NCI-H1105 (cell line): ENCODE results near the gene SORCS2.
A peak's percentile ranks its signal among the peaks of the same experiment; 100 is the strongest.

Experiments used
- DNase-seq: peaks from one replicate; lab custom pipeline; 2025; lab: John Stamatoyannopoulos, UW

Gene SORCS2

GRCh38 chr4:7267829-7268228, 75.5 kb downstream of the SORCS2 start:
- no peak for DNase-seq

DNA sequence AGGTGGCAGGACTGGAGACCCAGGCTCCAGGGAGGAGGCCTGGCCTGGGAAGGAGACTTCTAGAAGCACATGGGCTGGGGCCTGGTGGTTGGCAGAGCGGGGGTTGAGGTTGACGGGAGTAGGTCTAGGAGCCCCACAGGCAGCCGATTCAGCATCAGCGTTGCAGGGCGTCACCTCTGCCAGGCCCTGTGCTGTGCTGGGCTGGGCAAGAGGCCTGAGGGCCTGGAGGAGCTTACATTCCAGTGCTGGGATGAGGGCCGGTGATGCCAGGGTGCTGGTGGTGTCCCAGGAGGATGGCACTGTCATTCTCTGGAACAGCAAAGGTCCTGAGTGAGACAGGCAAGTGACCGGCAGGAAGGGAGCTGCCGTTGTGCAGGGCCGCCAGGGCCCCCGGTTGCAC, 76.6 kb downstream of the SORCS2 start:
- DNase-seq, result no peak

DNA sequence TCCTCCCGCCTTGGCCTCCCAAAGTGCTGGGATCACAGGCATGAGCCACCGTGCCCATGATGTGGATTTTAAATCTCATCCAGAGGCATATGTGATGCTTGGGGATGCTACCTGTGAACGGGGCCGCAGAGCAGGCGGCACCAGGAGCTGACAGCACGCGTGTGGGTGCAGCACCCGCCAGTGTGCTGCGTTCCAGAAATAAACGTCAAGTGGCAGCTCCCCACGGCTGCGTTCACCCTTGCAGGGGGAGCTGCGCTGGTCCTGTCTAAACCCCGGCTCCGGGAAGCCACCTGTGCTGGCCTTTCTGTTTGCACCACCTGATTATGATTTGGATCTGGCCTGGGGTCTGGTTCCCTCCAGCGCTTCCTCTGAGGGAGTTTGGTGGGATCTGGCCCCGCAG, 77.8 kb downstream of the SORCS2 start:
- DNase-seq, result no peak

- no peak for DNase-seq
Measured at GRCh38 chr4:7272404-7272803, 80.1 kb downstream of the SORCS2 start.

DNA sequence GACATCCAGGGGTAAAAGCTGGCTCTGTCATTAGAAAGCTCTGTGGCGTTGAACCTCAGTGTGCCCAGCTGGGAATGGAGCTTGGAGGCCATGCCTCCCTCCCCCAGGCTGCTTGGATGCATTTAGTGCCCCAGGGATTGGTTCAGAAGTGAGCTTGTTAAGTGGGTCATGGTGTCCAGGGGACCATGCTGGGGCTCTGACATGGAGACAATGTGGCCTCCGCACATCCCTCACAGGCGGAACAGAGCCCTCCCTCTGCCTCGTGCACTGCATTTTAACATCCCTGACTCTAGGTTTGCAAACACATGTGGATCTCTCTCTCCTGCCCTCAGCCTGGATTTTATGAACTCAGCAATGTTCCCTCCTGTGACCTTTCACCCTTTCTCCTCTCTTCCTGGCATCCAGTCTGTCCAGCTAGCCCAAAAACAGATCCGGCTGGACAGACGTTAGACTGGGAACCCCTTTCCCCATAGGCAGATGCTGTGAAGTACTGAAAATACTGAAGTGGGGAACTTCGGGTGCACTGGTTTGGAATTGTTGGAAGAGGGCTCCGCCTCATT, 81.5 kb downstream of the SORCS2 start:
- no peak for DNase-seq

DNA sequence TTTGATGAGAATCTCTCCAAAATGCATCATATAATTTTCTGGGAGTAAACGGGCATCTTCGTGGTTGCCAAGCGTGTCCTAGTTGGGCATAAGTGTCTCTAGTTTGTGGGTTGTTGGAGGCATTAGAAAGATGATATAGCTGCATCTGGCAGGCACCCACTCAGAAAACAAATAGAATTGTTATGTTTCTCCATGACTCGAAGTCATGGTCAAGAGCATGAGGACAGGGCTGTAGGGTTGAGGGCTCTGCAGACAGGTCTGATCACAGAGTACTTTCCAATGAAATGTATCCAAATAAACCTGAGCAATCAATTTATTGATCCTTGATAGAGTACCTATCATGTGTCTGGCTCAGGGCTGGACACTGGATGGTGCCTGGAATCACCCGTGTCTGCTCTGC, 82.7 kb downstream of the SORCS2 start:
- DNase-seq, result no peak

- no peak for DNase-seq
Measured at GRCh38 chr4:7275490-7276154, 83.3 kb downstream of the SORCS2 start.

GRCh38 chr4:7276515-7276914, 84.2 kb downstream of the SORCS2 start:
- DNase-seq, result no peak

DNA sequence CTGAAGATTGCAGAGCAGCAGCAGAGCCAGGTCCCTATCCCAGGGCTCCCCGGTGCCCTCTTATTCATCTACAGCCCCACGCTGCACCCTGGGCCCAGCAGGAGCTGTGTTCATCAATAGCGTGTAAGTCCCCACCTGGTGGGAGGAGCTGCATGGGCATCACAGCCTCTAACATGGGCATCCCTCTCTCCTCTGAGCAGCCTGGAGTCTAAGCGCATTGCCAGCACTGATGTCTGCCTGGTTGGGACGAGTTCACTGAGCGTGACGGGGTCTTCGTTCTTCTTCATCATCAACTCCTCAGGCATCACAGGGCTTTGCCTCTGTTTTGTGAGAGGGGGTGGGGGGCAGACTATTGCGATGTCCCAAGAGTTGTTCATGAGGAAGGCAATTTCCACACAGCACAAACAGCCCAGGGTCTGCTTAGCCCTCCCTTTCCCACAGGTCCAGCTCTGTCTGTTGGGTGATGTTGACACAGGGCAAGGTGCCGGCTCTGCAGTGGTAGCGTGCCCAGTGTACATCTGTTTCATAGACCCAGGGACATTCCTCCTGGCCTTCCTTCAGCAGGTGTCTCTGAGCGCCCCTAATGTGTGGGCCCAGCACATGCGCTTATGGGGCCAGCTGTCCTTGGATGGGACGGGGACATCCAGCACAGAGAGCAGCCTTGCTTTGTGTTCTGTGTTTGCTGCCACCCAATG, 85.9 kb downstream of the SORCS2 start:
- DNase-seq, result no peak

GRCh38 chr4:7278981-7279380, 86.6 kb downstream of the SORCS2 start:
- DNase-seq, result no peak

DNA sequence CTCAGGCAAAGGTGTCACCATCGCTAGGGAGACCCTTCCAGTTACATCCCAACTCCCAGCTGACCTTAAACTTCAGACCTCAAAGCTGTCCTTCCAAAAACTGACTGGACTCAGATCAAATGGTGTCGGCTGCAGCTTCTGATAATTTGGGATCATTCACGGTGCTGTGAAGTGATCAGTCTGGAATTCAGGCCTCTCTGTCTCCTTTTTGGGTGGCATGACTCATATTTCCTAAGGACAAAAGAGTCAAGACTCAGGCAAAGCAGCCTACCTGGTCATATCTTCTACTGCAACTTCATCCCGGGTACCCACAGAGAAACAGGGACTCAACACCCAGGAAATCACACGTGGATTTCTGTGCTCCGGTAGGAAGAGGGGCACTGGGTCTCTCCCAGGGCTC, 87.6 kb downstream of the SORCS2 start:
- no peak for DNase-seq

GRCh38 chr4:7280926-7281690, 88.8 kb downstream of the SORCS2 start:
- peak; percentile 68 for DNase-seq

- no peak for DNase-seq
Measured at GRCh38 chr4:7281691-7282665, 89.6 kb downstream of the SORCS2 start.

DNA sequence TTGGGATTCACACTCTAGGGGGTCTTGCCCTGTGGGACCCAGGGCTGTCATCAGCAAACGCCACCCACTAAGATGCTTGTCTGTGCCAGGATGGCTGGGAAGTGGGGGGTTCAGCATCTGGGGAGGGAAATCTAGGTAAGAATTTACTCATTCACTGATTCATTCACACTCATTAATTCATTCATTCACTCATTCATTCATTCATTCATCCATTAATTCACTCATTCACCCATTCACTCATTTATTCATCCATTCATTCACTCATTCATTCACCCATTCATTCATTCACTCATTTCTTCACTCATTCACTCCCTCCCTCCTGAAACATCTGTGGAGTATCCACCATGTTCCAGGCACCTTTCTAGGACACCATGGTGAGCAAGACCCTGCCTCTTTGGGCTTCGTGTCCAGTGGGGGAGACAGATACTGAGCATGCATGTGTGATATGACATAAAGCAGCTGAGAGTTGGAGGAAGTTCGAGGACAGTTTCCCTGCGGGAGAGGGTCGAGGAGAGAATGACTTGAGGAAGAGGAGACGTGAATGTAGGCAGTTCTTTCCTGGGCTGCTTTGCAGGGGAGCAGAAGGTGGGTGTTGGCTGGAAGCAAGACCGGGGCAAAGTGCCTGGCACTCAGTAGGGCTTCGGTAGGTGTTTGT, 90.6 kb downstream of the SORCS2 start:
- no peak for DNase-seq

DNA sequence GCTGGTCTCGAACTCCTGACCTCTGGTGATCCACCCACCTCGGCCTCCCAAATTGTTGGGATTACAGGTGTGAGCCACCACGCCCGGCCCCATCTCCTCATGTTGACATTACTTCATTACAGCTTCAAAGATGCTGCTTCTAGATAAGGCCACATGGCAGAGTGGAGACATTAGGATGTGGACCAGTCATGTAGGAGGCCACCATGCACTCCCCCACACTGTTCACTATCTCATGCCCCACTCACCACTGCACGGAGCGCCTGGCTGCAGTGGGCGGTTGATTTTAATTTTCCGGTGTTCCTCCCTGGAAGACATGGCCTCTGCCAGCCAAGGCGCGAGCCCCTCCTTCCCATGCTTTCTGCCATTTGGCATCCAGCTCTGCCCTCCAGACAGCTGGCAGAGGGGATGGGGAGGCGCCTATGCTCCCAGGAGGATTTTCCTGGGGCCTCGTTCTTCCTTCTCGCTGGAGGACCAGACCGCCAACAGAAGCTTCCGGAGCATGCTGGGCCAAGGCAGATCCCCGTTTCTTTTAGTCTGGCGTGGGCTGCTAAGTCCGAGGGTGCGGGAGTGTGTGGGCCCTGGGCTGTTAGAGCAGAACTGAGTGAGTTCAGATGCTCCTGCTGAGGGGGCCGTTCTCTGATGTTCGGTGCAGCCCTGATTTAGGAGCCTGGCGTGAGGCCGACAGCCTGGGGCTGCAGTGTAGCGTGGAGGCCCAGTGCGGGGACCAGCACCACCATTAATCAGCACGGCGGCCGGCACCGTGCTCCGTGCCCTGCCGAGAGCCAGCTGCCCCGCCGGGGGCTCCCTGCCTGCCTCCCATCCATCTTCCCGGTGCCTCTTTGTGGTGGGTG, 93.1 kb downstream of the SORCS2 start:
- no peak for DNase-seq

DNA sequence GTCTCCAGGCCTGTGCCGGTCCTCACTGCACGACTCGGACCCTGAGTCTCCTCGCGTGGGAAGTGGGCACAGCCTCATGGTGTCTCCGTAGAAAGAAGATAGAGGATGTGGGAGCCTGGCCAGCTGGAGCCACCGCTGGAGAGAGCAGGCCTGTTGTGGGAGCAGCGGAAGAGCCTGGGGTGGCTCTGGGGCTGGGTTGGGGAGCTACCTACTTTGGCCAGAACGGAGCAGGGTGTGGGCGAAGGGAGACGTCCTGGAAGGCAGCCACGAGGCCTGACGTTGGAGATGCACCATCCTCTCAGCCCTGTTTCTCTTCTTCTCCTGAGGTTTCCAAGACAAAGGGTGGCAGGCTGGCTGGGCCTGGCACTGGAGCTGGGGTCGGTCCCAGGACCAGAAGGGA, 93.8 kb downstream of the SORCS2 start:
- no peak for DNase-seq

GRCh38 chr4:7286798-7287197, 94.5 kb downstream of the SORCS2 start:
- DNase-seq, result no peak

DNA sequence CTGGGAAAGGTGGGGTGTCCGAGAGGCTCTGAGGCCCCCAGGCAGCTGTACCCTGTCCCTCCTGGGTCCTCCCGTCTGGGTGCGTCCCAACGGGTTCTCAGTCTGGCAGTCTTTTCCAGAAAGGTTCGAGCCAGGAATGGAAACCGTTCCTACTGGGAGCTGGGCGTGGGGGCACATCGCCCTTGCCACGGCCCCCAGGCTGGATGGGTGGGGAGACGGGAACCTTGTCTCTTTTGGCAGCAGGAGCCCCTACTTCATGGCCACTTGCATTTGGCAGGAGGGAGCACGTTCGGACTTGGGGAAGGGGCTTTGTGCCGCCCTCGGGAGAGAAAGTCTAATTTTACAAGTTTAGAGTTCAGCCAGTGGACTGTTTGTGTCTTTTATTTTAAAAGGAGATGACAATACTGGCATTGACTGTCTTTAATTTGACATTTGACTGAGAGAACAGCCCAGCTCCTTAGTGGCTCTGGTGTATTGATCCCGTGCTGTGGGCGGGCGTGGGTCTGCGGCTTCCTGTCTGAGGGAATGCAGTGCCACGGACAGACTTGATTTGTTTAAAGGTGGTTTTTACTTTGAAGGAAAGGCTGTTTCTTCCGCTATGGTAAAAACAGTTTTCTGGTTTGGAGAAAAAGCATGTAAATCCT, 95.1 kb downstream of the SORCS2 start:
- no peak for DNase-seq

- DNase-seq, result no peak
Measured at GRCh38 chr4:7287918-7288280, 95.6 kb downstream of the SORCS2 start.
